ENCODE measurements around the gene ZNF496. TPM values are rescaled to one million over a fixed set of nuclear protein-coding genes. Genes with fewer than 3 reads are reported as not detected.
"Not testable (repeated sequence)": the region's sequence is repeated elsewhere in the genome, so short reads cannot be mapped to it uniquely, and the experiment has no call there.

Gene ZNF496
- total RNA-seq, 2 experiments from 2014 or later, result 15.8 to 19.9 TPM

DNA sequence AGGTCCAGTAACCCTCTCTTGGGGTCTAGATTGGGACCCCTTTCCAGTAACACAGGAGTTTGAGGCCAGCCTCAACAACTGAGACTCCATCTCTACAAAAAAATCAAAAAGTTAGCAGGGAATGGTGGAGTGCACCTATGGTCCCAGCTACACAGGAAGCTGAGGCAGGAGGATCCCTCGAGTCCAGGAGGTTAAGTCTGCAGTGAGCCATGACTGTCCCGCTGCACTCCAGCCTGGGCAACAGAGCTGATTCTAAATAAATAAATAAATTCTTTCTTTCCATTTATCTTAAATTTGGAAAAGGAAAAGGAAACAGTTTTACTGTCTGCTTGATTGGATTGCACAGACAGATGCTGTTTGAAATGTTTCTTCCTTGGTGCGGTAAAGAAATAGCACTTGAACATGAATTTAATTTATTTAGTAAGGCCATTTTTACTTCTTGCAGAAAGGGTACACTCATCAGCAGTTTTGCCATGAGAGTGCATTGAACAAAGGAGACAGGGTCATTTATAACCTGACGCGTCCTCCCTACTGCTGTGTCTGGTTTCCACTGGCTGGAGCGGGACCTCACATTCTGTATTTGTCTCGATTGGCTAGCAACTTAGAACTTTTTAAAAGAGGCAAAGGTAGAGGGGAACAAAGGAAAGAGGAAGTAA is 37.0 kb upstream of the ZNF496 start:
- Mint-ChIP-seq H3K9me3 (no peaks in the 10 kb centered on the region), H3K27me3 (peaks cover 56% of the 10 kb centered on the region), H3K36me3 (ENCODE audit: low read depth) (no peaks in the 10 kb centered on the region), H3K4me1 (ENCODE audit: low read depth) (peaks cover 4% of the 10 kb centered on the region), H3K4me3 (no peak overlapping the region), H3K27ac (no peak overlapping the region)
- ChIA-PET POLR2A (no interaction called here), CTCF (no interaction called here)
- DNase-seq (no peak), ATAC-seq (ENCODE audit: poor library complexity) (no peak)
- Histone ChIP-seq H3K9me3 (ENCODE audit: control insufficient read depth in 1 of 2, insufficient read depth in 1 of 2, low read length in 2 of 2) (peaks cover 0 to 6% of the 10 kb centered on the region in 2 experiments), H3K4me3 (ENCODE audit: low read length) (no peak overlapping the region), H3K4me1 (ENCODE audit: insufficient read depth, low read length) (peaks cover 5% of the 10 kb centered on the region), H3K36me3 (ENCODE audit: insufficient read depth, low read length) (no peaks in the 10 kb centered on the region), H3K27me3 (ENCODE audit: control insufficient read depth in 1 of 2, insufficient read depth in 2 of 2, low read length in 2 of 2) (peaks cover 0 to 4% of the 10 kb centered on the region in 2 experiments), H3K27ac (ENCODE audit: low read depth in 1 of 2, low read length in 2 of 2) (no peak overlapping the region)
- TF ChIP-seq, protein P1, sequence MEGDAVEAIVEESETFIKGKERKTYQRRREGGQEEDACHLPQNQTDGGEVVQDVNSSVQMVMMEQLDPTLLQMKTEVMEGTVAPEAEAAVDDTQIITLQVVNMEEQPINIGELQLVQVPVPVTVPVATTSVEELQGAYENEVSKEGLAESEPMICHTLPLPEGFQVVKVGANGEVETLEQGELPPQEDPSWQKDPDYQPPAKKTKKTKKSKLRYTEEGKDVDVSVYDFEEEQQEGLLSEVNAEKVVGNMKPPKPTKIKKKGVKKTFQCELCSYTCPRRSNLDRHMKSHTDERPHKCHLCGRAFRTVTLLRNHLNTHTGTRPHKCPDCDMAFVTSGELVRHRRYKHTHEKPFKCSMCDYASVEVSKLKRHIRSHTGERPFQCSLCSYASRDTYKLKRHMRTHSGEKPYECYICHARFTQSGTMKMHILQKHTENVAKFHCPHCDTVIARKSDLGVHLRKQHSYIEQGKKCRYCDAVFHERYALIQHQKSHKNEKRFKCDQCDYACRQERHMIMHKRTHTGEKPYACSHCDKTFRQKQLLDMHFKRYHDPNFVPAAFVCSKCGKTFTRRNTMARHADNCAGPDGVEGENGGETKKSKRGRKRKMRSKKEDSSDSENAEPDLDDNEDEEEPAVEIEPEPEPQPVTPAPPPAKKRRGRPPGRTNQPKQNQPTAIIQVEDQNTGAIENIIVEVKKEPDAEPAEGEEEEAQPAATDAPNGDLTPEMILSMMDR (IDR thresholded peaks at IDR 0.05), result no peak
- intact Hi-C loops (cut with DNase I, micrococcal nuclease), result no loop called here

DNA sequence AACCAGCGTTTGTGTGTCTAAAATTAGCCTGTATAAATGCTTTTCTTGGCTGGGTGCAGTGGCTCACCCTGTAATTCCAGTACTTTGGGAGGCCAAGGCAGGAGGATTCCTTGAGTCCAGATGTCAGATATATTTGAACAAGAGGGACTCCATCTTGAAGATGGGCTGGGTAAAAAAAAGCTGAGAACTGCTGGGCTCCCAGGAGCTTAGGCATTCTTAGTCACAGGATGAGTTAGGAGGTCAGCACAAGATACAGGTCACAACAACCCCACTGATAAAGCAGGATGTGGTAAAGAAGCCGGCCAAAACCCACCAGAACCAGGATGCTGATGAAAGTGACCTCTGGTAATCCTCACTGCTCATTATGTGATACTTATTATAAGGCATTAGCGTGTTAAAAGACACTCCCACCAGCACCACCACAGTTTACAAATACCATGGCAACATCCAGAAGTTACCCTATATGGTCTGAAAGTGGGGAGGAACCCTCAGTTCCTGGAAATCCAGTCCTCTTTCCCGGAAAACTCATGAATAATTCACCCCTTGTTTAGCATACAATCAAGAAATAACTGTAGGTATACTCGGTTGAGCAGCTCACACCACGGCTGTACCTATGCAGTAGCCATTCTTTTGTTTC is 36.2 kb upstream of the ZNF496 start:
- no peaks in the 10 kb centered on the region for H3K9me3 Mint-ChIP-seq

DNA sequence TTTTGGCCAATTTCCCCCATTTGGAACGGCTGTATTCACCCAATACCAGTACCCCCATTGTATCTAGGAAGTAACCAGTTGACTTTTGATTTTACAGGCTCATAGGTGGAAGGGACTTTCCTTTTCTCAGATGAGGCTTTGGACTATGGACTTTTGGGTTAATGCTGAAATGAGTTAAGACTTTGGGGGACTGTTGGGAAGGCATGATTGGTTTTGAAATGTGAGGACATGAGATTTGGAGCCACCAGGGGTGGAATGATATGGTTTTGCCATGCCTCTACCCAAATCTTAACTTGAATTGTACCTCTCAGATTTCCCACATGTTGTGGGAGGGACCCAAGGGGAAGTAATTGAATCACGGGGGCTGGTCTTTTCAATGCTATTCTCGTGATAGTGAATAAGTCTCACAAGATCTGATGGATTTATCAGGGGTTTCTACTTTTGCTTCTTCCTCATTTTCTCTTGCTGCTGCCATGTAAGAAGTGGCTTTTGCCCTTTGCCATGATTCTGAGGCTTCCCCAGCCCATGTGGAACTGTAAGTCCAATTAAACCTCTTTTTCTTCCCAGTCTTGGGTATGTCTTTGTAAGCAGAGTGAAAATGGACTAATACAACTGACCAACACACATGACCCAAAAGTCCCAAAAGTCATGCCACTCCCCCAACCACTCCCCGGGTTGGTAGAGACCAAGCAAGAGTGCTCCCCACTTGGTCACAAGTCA is 35.4 kb upstream of the ZNF496 start:
- H3K4me3 Mint-ChIP-seq, result no peak overlapping the region
- no peaks in the 10 kb centered on the region for H3K4me1 ChIP-seq (ENCODE audit: insufficient read depth, low read length)
- H3K27me3 Mint-ChIP-seq, result peaks cover 56% of the 10 kb centered on the region

More for the DNA sequence above, 36.2 kb upstream of the ZNF496 start:
- Mint-ChIP-seq H3K36me3 (ENCODE audit: low read depth) (no peaks in the 10 kb centered on the region), H3K27ac (no peak overlapping the region), H3K4me3 (no peak overlapping the region), H3K27me3 (peaks cover 61% of the 10 kb centered on the region), H3K4me1 (ENCODE audit: low read depth) (peaks cover 4% of the 10 kb centered on the region)
- intact Hi-C loops (cut with DNase I, micrococcal nuclease), result no loop called here
- peaks cover 0 to 6% of the 10 kb centered on the region in 2 experiments for H3K9me3 ChIP-seq (ENCODE audit: control insufficient read depth in 1 of 2, insufficient read depth in 1 of 2, low read length in 2 of 2)
- peaks cover 0 to 4% of the 10 kb centered on the region in 2 experiments for H3K27me3 ChIP-seq (ENCODE audit: control insufficient read depth in 1 of 2, insufficient read depth in 2 of 2, low read length in 2 of 2)
- DNase-seq (no peak), ATAC-seq (ENCODE audit: poor library complexity) (no peak)
- TF ChIP-seq, protein P1 (IDR thresholded peaks at IDR 0.05), result no peak
- ChIA-PET CTCF (no interaction called here), POLR2A (no interaction called here)
- H3K4me3 ChIP-seq (ENCODE audit: low read length), result no peak overlapping the region
- no peak overlapping the region for H3K27ac ChIP-seq (ENCODE audit: low read depth in 1 of 2, low read length in 2 of 2)
- peaks cover 2% of the 10 kb centered on the region for H3K4me1 ChIP-seq (ENCODE audit: insufficient read depth, low read length)
- no peaks in the 10 kb centered on the region for H3K36me3 ChIP-seq (ENCODE audit: insufficient read depth, low read length)

DNA sequence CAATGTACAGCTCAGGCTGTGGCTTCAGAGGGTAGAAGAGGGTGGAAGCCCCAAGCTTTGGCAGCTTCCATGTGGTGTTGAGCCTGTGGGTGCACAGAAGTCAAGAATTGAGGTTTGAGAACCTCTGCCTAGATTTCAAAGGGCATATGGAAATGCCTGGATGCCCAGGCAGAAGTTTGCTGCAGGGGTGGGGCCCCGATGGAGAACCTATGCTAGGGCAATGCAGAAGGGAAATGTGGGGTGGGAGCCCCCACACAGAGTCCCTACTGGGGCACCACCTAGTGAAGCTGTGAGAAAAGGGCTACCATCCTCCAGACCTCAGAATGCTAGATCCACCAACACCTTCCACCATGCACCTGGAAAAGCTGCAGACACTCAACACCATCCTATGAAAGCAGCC is 34.7 kb upstream of the ZNF496 start:
- H3K36me3 ChIP-seq (ENCODE audit: insufficient read depth, low read length); CTCF ChIA-PET; H3K9me3 Mint-ChIP-seq; H3K27ac ChIP-seq (ENCODE audit: low read depth in 1 of 2, low read length in 2 of 2); H3K4me3 Mint-ChIP-seq; POLR2A ChIA-PET; ATAC-seq (ENCODE audit: poor library complexity); intact Hi-C loops (cut with DNase I, micrococcal nuclease); H3K4me1 Mint-ChIP-seq (ENCODE audit: low read depth); H3K36me3 Mint-ChIP-seq (ENCODE audit: low read depth); H3K9me3 ChIP-seq (ENCODE audit: control insufficient read depth in 1 of 2, insufficient read depth in 1 of 2, low read length in 2 of 2); H3K4me1 ChIP-seq (ENCODE audit: insufficient read depth, low read length); DNase-seq; H3K27me3 ChIP-seq (ENCODE audit: control insufficient read depth in 1 of 2, insufficient read depth in 2 of 2, low read length in 2 of 2); H3K4me3 ChIP-seq (ENCODE audit: low read length); H3K27ac Mint-ChIP-seq: not testable (repeated sequence)
- H3K27me3 Mint-ChIP-seq, result peaks cover 55% of the 10 kb centered on the region

More for the DNA sequence above, 35.4 kb upstream of the ZNF496 start:
- Histone ChIP-seq H3K36me3 (ENCODE audit: insufficient read depth, low read length) (no peaks in the 10 kb centered on the region), H3K27me3 (ENCODE audit: control insufficient read depth in 1 of 2, insufficient read depth in 2 of 2, low read length in 2 of 2) (peaks cover 0 to 4% of the 10 kb centered on the region in 2 experiments), H3K9me3 (ENCODE audit: control insufficient read depth in 1 of 2, insufficient read depth in 1 of 2, low read length in 2 of 2) (peaks cover 0 to 6% of the 10 kb centered on the region in 2 experiments), H3K27ac (ENCODE audit: low read depth in 1 of 2, low read length in 2 of 2) (no peak overlapping the region), H3K4me3 (ENCODE audit: low read length) (no peak overlapping the region)
- no peak overlapping the region for H3K27ac Mint-ChIP-seq
- H3K36me3 Mint-ChIP-seq (ENCODE audit: low read depth), result no peaks in the 10 kb centered on the region
- TF ChIP-seq, protein P1 (IDR thresholded peaks at IDR 0.05), result no peak
- DNase-seq (no peak), ATAC-seq (ENCODE audit: poor library complexity) (no peak)
- CTCF ChIA-PET, result no interaction called here
- no peaks in the 10 kb centered on the region for H3K4me1 Mint-ChIP-seq (ENCODE audit: low read depth)
- POLR2A ChIA-PET, result no interaction called here
- intact Hi-C loops (cut with DNase I, micrococcal nuclease), result no loop called here
- H3K9me3 Mint-ChIP-seq, result no peaks in the 10 kb centered on the region

Measured in CD4-positive, alpha-beta T cell (primary cell).